Activated T-cell treated with anti-CD3 and anti-CD28 coated beads, Interleukin-2, amount 50 U/mL, for 48 hours (primary cell): ENCODE results near the gene SLC4A5.
"Not testable (repeated sequence)": the region's sequence is repeated elsewhere in the genome, so short reads cannot be mapped to it uniquely, and the experiment has no call there.

Source experiments
- DNase-seq, 2 experiments: peaks; one replicate each; pipeline ENCODE4 v3.0.0-alpha.2; 2020

SLC4A5 gene

DNA sequence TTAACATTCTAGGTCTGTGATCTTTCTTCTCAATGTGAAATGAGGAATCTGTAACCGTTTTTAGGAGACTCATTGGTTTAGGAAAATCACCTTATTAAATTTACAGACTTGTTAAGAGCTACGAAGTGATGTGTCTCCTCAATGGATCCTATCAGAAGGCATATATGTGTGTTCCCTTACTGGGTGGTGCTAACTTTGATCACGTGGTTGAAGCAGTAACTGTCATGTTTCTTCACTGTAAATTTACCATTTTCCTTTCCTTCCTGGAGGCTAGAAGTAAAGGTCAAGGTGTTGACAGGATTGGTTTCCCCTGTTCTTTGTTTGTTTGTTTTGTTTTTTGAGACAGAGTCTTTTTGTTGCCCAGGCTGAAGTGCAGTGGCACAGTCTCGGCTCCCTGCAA, 146.2 kb downstream of the SLC4A5 start:
- no peak for DNase-seq

DNA sequence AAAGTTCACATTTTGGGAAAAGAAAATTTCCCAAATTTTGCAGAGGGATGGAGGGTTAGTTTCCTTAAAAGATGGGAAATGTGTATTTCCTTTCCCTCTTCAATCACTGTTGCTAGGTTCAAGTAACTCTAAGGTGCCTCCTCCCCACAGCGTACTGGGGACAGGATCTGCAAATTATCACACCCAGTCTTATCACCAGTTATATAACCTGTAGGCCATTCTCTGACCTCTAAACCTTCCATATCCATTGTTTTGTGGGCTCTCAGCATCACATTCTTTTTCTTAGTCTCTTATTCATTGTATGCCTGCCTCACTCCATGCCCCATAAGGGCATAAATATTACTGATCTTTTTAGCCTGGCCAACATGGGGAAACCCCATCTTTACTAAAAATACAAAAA, 148.4 kb downstream of the SLC4A5 start:
- DNase-seq, result no peak

- no peak for DNase-seq
Observed at GRCh38 chr2:74191596-74192380, 151.4 kb downstream of the SLC4A5 start.

DNA sequence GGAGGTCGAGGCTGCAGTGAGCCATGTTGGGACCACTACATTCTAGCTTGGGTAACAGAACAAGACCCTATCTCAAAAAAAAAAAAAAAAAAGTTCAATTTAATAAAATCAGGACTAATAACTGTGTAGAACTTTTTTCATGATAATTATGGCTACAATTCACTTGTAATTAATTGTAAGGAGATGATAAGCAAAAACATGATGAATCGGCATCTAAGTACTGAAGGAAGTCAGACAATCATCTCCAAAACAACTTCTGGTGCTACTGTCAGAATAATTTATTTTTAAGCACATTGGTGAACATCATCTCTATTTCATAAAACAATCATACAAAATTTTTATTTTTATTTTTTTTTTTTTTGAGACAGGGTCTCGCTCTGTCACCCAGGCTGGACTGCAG, 154.5 kb downstream of the SLC4A5 start:
- DNase-seq, result no peak

DNA sequence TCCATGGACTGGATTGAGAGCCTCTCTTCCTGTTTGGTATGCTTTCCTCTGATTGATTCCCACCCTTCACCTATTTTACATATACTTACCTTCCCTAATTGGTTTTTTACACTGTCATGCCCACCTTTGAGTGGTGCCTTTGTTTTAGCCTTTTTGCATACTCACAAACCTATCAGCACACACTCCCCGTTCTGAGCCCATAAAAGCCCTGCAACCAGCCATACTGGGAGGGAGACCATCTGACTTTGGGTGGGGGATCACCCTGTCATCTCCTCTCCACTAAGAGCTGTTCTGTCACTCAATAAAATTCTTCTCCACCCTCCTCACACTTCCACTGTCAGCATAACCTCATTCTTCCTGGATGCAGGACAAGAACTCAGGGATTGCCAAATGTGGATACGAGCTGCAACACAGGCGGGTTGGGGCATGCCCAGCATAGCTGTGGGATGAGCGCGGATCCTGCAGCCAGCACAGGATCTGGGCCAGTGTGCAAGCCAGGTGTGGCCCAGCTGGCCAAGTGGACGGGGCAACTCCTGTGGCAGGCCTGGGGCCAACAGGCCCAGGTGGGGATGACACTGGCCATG, 155.1 kb downstream of the SLC4A5 start:
- DNase-seq, result no peak

- not testable (repeated sequence) for DNase-seq
Observed at GRCh38 chr2:74186706-74187105, 156.5 kb downstream of the SLC4A5 start.

GRCh38 chr2:74186038-74186437, 157.2 kb downstream of the SLC4A5 start:
- peak; percentile 47 to 55 for DNase-seq

GRCh38 chr2:74183878-74184277, 159.3 kb downstream of the SLC4A5 start:
- DNase-seq, result no peak

GRCh38 chr2:74181739-74182138, 161.5 kb downstream of the SLC4A5 start:
- no peak for DNase-seq

- peak in 1 of 2 experiments; percentile 48 for DNase-seq
Observed at GRCh38 chr2:74179063-74179865, 164.0 kb downstream of the SLC4A5 start.

DNA sequence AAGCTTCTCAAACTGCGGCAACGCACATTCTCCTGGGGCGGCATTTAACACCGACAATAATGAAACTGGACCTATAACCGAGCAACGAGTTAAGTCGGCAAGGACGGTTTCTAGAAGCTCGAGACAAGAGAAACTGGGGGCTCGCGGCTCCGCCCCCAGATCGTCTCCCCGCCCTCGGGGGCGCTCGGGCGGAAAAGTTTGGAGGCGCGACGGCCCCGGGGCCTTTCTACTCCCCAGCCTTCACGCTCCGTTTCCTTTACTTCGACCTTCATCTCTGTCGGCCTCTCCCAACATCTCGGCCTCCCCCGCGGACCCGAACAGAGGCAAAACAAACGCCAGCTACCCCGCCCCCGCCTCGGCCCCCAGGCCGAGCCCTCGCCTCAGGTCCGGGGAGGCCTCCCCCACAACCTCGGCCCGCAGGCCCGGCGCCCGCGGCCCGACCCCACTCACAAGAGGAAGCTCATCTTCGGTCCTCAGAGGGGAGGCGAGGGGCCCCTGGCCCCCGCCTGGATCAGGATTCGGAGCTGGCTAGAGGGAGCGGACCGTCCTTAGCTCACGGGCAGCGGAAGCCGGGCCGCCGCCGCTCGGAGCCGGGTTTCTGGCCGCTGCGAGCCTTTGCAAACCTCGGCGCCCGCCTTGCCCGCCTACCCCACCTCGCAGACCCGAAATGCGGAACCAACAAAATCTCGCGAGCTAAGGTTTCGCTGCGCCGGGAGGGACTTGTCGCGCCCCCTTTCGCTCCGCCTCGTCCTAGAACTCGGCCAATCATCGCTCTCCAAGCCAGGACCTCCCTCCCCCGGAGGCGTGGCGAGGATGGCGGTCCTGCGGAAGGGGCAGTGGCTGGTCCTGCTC, 164.8 kb downstream of the SLC4A5 start, which contains the start of gene MOB1A:
Gene MOB1A, minus strand, starts transcription at position 669 of the 852 bp plus-strand sequence. Its CDS starts 205 bp downstream, at position 464.
- peak; percentile 99 for DNase-seq

DNA sequence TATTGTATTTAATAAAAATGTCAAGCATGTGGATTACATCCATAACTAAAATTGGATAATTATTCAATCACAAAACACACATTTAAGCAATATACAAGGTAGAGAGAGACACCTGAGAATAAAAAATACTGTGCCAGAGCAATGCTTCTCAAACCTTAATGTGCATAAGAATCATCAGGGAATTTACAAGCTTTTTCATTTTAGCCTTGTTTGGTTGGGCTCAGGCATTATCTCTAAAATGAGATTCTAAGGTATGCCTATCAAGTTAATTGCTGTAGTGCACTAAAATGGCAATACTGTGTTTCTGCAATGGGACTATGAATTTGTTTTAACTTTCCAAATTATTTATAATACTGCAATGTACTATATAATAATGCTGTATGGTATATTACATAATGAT, 165.5 kb downstream of the SLC4A5 start:
- no peak for DNase-seq

GRCh38 chr2:74174909-74175308, 168.3 kb downstream of the SLC4A5 start:
- DNase-seq, result no peak

DNA sequence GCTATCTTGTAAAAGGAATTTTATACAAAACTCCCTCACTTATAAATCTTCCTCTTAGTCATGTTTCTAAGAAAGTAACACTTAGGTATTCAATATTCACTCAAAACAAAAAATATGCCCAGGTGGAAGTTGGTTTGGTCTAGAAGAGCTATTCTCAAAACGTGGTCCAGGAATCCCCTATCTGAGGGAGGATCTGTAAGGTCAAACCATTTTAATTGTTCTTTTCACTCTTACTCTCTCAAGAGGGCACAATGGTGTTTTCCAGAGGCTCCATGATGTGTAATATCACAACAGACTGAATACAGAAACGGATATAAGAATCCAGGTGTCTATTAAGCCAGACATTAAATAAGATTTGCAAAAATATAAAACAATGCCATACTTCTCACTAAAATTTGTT, 174.5 kb downstream of the SLC4A5 start:
- DNase-seq, result no peak
